ENCODE data around the gene CDHR5. TPM values are rescaled to one million over a fixed set of nuclear protein-coding genes. Genes with fewer than 3 reads are reported as not detected.

The CDHR5 gene
- total RNA-seq, 1 experiment from 2014 or later, result not detected

GRCh38 chr11:611001-611996, 13.5 kb downstream of the CDHR5 start:
- DNase-seq (ENCODE audit: low read depth), result no peak

GRCh38 chr11:610146-610801, 14.5 kb downstream of the CDHR5 start:
- no peak for DNase-seq (ENCODE audit: low read depth)

- no peak for DNase-seq (ENCODE audit: low read depth)
These were observed 15.4 kb downstream of the CDHR5 start for GRCh38 chr11:609341-609811.

GRCh38 chr11:608791-609251, 15.9 kb downstream of the CDHR5 start:
- no peak for DNase-seq (ENCODE audit: low read depth)

- DNase-seq (ENCODE audit: low read depth), result no peak
These were observed 16.6 kb downstream of the CDHR5 start for GRCh38 chr11:607971-608659.

GRCh38 chr11:607020-607780, 17.6 kb downstream of the CDHR5 start:
- no peak for DNase-seq (ENCODE audit: low read depth)

GRCh38 chr11:606245-606644, 18.5 kb downstream of the CDHR5 start:
- DNase-seq (ENCODE audit: low read depth), result no peak

- no peak for DNase-seq (ENCODE audit: low read depth)
These were observed 19.2 kb downstream of the CDHR5 start for GRCh38 chr11:605286-606129.

- DNase-seq (ENCODE audit: low read depth), result no peak
These were observed 21.6 kb downstream of the CDHR5 start for GRCh38 chr11:603154-603553.

- no peak for DNase-seq (ENCODE audit: low read depth)
These were observed 23.0 kb downstream of the CDHR5 start for GRCh38 chr11:601573-602245.

- no peak for DNase-seq (ENCODE audit: low read depth)
These were observed 26.6 kb downstream of the CDHR5 start for GRCh38 chr11:598005-598680.

GRCh38 chr11:597166-597725, 27.5 kb downstream of the CDHR5 start:
- no peak for DNase-seq (ENCODE audit: low read depth)

- no peak for DNase-seq (ENCODE audit: low read depth)
These were observed 28.4 kb downstream of the CDHR5 start for GRCh38 chr11:596374-596773.

- DNase-seq (ENCODE audit: low read depth), result no peak
These were observed 29.4 kb downstream of the CDHR5 start for GRCh38 chr11:595400-595799.

GRCh38 chr11:593347-593746, 31.4 kb downstream of the CDHR5 start:
- DNase-seq (ENCODE audit: low read depth), result no peak

GRCh38 chr11:592918-593317, 31.8 kb downstream of the CDHR5 start:
- DNase-seq (ENCODE audit: low read depth), result no peak

GRCh38 chr11:592501-592900, 32.3 kb downstream of the CDHR5 start:
- no peak for DNase-seq (ENCODE audit: low read depth)

- no peak for DNase-seq (ENCODE audit: low read depth)
These were observed 33.8 kb downstream of the CDHR5 start for GRCh38 chr11:590997-591396.

- DNase-seq (ENCODE audit: low read depth), result no peak
These were observed 35.0 kb downstream of the CDHR5 start for GRCh38 chr11:589798-590197.
